GM23338 (cell line): Measurements from ENCODE around the gene MACROD1. TPM values are rescaled to one million over a fixed set of nuclear protein-coding genes. Genes with fewer than 3 reads are reported as not detected.

Experiments
- ATAC-seq: fragments of 200-7000 bp; cut with Tn5 transposase; 3 replicates; pipeline ENCODE4 v1.9.1; 2020
- DNase-seq: peaks from one replicate; pipeline ENCODE4 v3.0.0-alpha.2; 2015; ENCODE audit warnings: low spot score
- H2AFZ ChIP-seq: fragments of 200-600 bp; sonication (generic); 2 replicates; pipeline ENCODE4 v1.8.0; 2016; ENCODE audit warnings: antibody characterized with exemption, mild to moderate bottlenecking, moderate library complexity
- H3F3A ChIP-seq: fragments of 200-600 bp; sonication (generic); replicated peaks from 2 replicates; pipeline ENCODE4 v1.8.0; 2017; ENCODE audit warnings: antibody characterized with exemption, mixed run types, low read depth
- H3K27ac ChIP-seq: fragments of 200-600 bp; sonication (generic); 2 replicates; pipeline ENCODE4 v1.6.1; 2016; ENCODE audit warnings: low read depth
- H3K27me3 ChIP-seq: fragments of 200-600 bp; sonication (generic); 2 replicates; pipeline ENCODE4 v1.8.0; 2016; ENCODE audit warnings: mild to moderate bottlenecking, mixed run types, moderate library complexity; ENCODE audit not compliant: insufficient read depth
- H3K36me3 ChIP-seq: fragments of 200-600 bp; sonication (generic); 2 replicates; pipeline ENCODE4 v1.8.0; 2016; ENCODE audit warnings: mild to moderate bottlenecking; ENCODE audit not compliant: insufficient read depth
- H3K4me1 ChIP-seq: fragments of 200-600 bp; sonication (generic); 2 replicates; pipeline ENCODE4 v1.8.0; 2016; ENCODE audit warnings: mild to moderate bottlenecking, moderate library complexity; ENCODE audit not compliant: insufficient read depth
- H3K4me2 ChIP-seq: fragments of 200-600 bp; sonication (generic); 2 replicates; pipeline ENCODE4 v1.7.1; 2017; ENCODE audit warnings: mixed run types
- H3K4me3 ChIP-seq: fragments of 200-600 bp; sonication (generic); 2 replicates; pipeline ENCODE4 v1.6.1; 2016; ENCODE audit warnings: mixed run types
- H3K79me2 ChIP-seq: fragments of 200-600 bp; sonication (generic); replicated peaks from 2 replicates; pipeline ENCODE4 v1.8.0; 2017; ENCODE audit warnings: mild to moderate bottlenecking; ENCODE audit not compliant: insufficient read depth
- H3K9me2 ChIP-seq: fragments of 200-600 bp; sonication (generic); 2 replicates; pipeline ENCODE4 v1.8.0; 2017; ENCODE audit not compliant: insufficient read depth
- H4K20me1 ChIP-seq: fragments of 200-600 bp; sonication (generic); replicated peaks from 2 replicates; pipeline ENCODE4 v1.8.0; 2017; ENCODE audit warnings: mild to moderate bottlenecking; ENCODE audit not compliant: insufficient read depth
- H3K27ac Mint-ChIP-seq: 2 replicates; pipeline ENCODE4 v1.8.0; 2020; ENCODE audit warnings: inconsistent platforms, mild to moderate bottlenecking, moderate library complexity, mixed read lengths
- H3K27me3 Mint-ChIP-seq: 3 replicates; pipeline ENCODE4 v1.8.0; 2022; ENCODE audit warnings: low read depth, mild to moderate bottlenecking, moderate library complexity, mixed read lengths, inconsistent platforms; ENCODE audit not compliant: insufficient read depth, poor library complexity
- H3K36me3 Mint-ChIP-seq: 3 replicates; pipeline ENCODE4 v1.8.0; 2021; ENCODE audit warnings: low read depth, mild to moderate bottlenecking, inconsistent platforms, moderate library complexity, mixed read lengths
- H3K4me1 Mint-ChIP-seq: 3 replicates; pipeline ENCODE4 v1.8.0; 2020; ENCODE audit warnings: mild to moderate bottlenecking, inconsistent platforms, mixed read lengths
- H3K4me3 Mint-ChIP-seq: 3 replicates; pipeline ENCODE4 v1.8.0; 2021; ENCODE audit warnings: moderate library complexity, mild to moderate bottlenecking, inconsistent platforms, mixed read lengths
- H3K9me3 Mint-ChIP-seq: 3 replicates; pipeline ENCODE4 v1.8.0; 2020; ENCODE audit warnings: moderate library complexity, mild to moderate bottlenecking, inconsistent platforms, mixed read lengths
- EZH2phosphoT487 ChIP-seq: fragments of 200-600 bp; sonication (generic); IDR thresholded peaks from one replicate; pipeline ENCODE4 v1.8.1; 2018; ENCODE audit warnings: antibody characterized with exemption; ENCODE audit not compliant: unreplicated experiment
- JUNB ChIP-seq: IDR thresholded peaks from one replicate; pipeline ENCODE4 v1.6.1; 2016; ENCODE audit warnings: antibody characterized with exemption; ENCODE audit not compliant: unreplicated experiment
- NANOG ChIP-seq: IDR thresholded peaks from 2 replicates; pipeline ENCODE4 v1.6.1; 2016; ENCODE audit warnings: antibody characterized with exemption, borderline replicate concordance
- POLR2AphosphoS5 ChIP-seq: IDR thresholded peaks from 2 replicates; pipeline ENCODE4 v1.6.1; 2016; ENCODE audit warnings: antibody characterized with exemption, low read depth
- STAT1 ChIP-seq: IDR thresholded peaks from one replicate; pipeline ENCODE4 v1.6.1; 2016; ENCODE audit warnings: antibody characterized with exemption; ENCODE audit not compliant: unreplicated experiment
- polyA plus RNA-seq: library from polyadenylated mRNA; unstranded; fragments of >200 nt; fragmentation: Nextera tagmentation; extraction: Ambion mirVana; gene quantifications from 2 replicates; pipeline ENCODE4 v1.2.1, GENCODE V29; 2016
- total RNA-seq: library from RNA; depleted of rRNA; stranded (reverse); fragments of >200 nt; shearing (Covaris generic); gene quantifications from 2 replicates; pipeline ENCODE4 v1.2.3, GENCODE V29; 2014
- TF ChIP-seq, protein P1 (sequence below): fragments of 250-450 bp; sonication (Bioruptor Pico); IDR thresholded peaks from 2 replicates; pipeline ENCODE4 v1.5.0; 2020; ENCODE audit warnings: mild to moderate bottlenecking, moderate library complexity
- TF ChIP-seq, protein P2 (sequence below): IDR thresholded peaks from one replicate; pipeline ENCODE4 v1.6.1; 2018; ENCODE audit warnings: antibody characterized with exemption; ENCODE audit not compliant: unreplicated experiment

Gene MACROD1
- total and polyA plus RNA-seq, 2 experiments from 2014 or later, result 33.0 to 51.6 TPM

DNA sequence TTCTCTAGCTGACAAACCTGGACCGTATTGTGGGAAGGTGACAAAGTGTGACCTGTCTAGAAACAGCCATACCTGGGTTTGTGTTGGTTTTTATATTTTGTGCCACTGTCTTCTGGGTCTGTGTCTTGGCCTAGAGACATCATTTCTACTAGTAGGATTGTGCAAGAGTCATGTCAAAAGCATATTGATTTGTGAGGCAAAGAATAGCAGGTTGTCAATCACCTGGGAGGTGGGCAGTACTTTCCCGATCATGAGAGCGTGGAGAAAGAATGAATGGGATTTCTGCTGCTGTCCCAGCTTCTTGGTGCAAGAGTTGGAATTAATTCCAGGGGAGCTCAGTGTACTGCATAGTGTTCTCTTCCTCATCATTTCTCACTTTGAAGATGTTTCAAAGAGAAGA lies 35.6 kb upstream of the MACROD1 start (continued):
- TF ChIP-seq, protein P1, sequence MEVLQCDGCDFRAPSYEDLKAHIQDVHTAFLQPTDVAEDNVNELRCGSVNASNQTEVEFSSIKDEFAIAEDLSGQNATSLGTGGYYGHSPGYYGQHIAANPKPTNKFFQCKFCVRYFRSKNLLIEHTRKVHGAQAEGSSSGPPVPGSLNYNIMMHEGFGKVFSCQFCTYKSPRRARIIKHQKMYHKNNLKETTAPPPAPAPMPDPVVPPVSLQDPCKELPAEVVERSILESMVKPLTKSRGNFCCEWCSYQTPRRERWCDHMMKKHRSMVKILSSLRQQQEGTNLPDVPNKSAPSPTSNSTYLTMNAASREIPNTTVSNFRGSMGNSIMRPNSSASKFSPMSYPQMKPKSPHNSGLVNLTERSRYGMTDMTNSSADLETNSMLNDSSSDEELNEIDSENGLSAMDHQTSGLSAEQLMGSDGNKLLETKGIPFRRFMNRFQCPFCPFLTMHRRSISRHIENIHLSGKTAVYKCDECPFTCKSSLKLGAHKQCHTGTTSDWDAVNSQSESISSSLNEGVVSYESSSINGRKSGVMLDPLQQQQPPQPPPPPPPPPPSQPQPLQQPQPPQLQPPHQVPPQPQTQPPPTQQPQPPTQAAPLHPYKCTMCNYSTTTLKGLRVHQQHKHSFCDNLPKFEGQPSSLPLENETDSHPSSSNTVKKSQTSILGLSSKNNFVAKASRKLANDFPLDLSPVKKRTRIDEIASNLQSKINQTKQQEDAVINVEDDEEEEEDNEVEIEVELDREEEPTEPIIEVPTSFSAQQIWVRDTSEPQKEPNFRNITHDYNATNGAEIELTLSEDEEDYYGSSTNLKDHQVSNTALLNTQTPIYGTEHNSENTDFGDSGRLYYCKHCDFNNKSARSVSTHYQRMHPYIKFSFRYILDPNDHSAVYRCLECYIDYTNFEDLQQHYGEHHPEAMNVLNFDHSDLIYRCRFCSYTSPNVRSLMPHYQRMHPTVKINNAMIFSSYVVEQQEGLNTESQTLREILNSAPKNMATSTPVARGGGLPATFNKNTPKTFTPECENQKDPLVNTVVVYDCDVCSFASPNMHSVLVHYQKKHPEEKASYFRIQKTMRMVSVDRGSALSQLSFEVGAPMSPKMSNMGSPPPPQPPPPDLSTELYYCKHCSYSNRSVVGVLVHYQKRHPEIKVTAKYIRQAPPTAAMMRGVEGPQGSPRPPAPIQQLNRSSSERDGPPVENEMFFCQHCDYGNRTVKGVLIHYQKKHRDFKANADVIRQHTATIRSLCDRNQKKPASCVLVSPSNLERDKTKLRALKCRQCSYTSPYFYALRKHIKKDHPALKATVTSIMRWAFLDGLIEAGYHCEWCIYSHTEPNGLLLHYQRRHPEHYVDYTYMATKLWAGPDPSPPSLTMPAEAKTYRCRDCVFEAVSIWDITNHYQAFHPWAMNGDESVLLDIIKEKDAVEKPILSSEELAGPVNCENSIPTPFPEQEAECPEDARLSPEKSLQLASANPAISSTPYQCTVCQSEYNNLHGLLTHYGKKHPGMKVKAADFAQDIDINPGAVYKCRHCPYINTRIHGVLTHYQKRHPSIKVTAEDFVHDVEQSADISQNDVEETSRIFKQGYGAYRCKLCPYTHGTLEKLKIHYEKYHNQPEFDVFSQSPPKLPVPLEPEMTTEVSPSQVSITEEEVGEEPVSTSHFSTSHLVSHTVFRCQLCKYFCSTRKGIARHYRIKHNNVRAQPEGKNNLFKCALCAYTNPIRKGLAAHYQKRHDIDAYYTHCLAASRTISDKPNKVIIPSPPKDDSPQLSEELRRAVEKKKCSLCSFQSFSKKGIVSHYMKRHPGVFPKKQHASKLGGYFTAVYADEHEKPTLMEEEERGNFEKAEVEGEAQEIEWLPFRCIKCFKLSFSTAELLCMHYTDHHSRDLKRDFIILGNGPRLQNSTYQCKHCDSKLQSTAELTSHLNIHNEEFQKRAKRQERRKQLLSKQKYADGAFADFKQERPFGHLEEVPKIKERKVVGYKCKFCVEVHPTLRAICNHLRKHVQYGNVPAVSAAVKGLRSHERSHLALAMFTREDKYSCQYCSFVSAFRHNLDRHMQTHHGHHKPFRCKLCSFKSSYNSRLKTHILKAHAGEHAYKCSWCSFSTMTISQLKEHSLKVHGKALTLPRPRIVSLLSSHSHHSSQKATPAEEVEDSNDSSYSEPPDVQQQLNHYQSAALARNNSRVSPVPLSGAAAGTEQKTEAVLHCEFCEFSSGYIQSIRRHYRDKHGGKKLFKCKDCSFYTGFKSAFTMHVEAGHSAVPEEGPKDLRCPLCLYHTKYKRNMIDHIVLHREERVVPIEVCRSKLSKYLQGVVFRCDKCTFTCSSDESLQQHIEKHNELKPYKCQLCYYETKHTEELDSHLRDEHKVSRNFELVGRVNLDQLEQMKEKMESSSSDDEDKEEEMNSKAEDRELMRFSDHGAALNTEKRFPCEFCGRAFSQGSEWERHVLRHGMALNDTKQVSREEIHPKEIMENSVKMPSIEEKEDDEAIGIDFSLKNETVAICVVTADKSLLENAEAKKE, result no peak

DNA sequence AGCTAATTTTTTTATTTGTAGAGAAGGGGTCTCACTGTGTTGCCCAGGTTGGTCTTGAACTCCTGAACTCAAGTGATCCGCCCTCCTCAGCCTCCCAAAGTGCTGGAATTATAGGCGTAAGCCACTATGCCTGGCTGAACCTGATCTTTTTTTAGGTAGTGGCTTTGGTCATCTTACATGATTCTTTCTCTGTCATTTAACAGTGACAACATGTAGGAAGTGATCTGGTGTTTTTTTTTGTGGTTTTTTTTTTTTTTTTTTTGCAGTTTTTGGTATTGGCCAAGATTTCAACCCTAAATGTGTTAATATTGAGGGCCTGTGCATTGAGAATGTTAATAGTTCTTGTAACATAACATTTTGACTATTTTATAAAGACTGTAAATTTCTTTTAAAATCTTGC lies 32.6 kb upstream of the MACROD1 start:
- peaks cover 4% of the 10 kb centered on the region; the same call in 2 of the 3 replicates for H3K4me1 Mint-ChIP-seq
- Histone ChIP-seq H3K36me3 (peaks cover 92% of the 10 kb centered on the region), H3K27ac (no peak overlapping the region), H3F3A (peaks cover 69% of the 10 kb centered on the region), H3K4me2 (no peak overlapping the region), H3K4me3 (no peak overlapping the region), H3K79me2 (peaks cover 18% of the 10 kb centered on the region; the same call in 1 of the 2 replicates), H2AFZ (no peak overlapping the region), H4K20me1 (peaks cover 64% of the 10 kb centered on the region), H3K27me3 (no peaks in the 10 kb centered on the region), H3K9me2 (no peaks in the 10 kb centered on the region), H3K4me1 (no peaks in the 10 kb centered on the region)
- DNase-seq, result no peak
- peaks cover 5% of the 10 kb centered on the region for H3K27me3 Mint-ChIP-seq
- no peak for ATAC-seq
- H3K27ac Mint-ChIP-seq, result no peak overlapping the region
- peaks cover 98% of the 10 kb centered on the region for H3K36me3 Mint-ChIP-seq
- no peak overlapping the region for H3K4me3 Mint-ChIP-seq
- no peaks in the 10 kb centered on the region for H3K9me3 Mint-ChIP-seq
- TF ChIP-seq STAT1 (no peak), NANOG (no peak), POLR2AphosphoS5 (no peak), JUNB (no peak), EZH2phosphoT487 (no peak)
- TF ChIP-seq, protein P2, sequence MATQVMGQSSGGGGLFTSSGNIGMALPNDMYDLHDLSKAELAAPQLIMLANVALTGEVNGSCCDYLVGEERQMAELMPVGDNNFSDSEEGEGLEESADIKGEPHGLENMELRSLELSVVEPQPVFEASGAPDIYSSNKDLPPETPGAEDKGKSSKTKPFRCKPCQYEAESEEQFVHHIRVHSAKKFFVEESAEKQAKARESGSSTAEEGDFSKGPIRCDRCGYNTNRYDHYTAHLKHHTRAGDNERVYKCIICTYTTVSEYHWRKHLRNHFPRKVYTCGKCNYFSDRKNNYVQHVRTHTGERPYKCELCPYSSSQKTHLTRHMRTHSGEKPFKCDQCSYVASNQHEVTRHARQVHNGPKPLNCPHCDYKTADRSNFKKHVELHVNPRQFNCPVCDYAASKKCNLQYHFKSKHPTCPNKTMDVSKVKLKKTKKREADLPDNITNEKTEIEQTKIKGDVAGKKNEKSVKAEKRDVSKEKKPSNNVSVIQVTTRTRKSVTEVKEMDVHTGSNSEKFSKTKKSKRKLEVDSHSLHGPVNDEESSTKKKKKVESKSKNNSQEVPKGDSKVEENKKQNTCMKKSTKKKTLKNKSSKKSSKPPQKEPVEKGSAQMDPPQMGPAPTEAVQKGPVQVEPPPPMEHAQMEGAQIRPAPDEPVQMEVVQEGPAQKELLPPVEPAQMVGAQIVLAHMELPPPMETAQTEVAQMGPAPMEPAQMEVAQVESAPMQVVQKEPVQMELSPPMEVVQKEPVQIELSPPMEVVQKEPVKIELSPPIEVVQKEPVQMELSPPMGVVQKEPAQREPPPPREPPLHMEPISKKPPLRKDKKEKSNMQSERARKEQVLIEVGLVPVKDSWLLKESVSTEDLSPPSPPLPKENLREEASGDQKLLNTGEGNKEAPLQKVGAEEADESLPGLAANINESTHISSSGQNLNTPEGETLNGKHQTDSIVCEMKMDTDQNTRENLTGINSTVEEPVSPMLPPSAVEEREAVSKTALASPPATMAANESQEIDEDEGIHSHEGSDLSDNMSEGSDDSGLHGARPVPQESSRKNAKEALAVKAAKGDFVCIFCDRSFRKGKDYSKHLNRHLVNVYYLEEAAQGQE, result no peak
- TF ChIP-seq, protein P1, result no peak
